HCT116 (cell line): Measurements from ENCODE around the gene RERG. TPM values are rescaled to one million over a fixed set of nuclear protein-coding genes. Genes with fewer than 3 reads are reported as not detected.

ENCODE experiments used
- ATAC-seq: fragments of 200-7000 bp; cut with Tn5 transposase; 2 replicates; pipeline ENCODE4 v1.9.1; 2020; ENCODE audit warnings: mild to moderate bottlenecking, moderate library complexity
- BruUV-seq: library from RNA; stranded (reverse); fragments of 400-500 nt; replicated peaks from 2 replicates; lab custom pipeline; 2021; lab: Mats Ljungman, UMichigan
- CTCF ChIA-PET: fragments of 300-600 bp; sonication (Branson Sonifier 250); formaldehyde crosslinking; loops from one replicate; lab custom pipeline; 2021; ENCODE audit warnings: antibody characterized with exemption; lab: Charles Lee
- POLR2A ChIA-PET: fragments of 300-600, 350-600 bp; sonication (Branson Sonifier 250); formaldehyde crosslinking; loops from one replicate; lab custom pipeline; 2021; ENCODE audit warnings: antibody characterized with exemption; lab: Charles Lee
- RAD21 ChIA-PET, 2 experiments: fragments of 300-600 bp; sonication (Branson Sonifier 250); formaldehyde crosslinking; loops; one replicate each; lab custom pipeline; 2023; ENCODE audit warnings: low total read pairs in 2 of 2; ENCODE audit not compliant: uncharacterized antibody in 2 of 2, unreplicated experiment in 2 of 2, low non-redundant PET in 1 of 2; lab: Charles Lee
- DNase-seq: peaks from one replicate; pipeline ENCODE4 v3.0.0-alpha.2; 2010; ENCODE audit warnings: low read depth, low spot score
- H2AFZ ChIP-seq: fragments of 200-600 bp; shearing (Covaris generic), sonication (generic); 2 replicates; pipeline ENCODE4 v1.6.1; 2017; ENCODE audit warnings: low read depth, mixed run types, mixed read lengths, antibody characterized with exemption, low read length; ENCODE audit not compliant: poor library complexity, severe bottlenecking
- H3K27ac ChIP-seq: 2 replicates; pipeline ENCODE4 v1.5.1; 2012; ENCODE audit warnings: low read depth, low read length
- H3K27me3 ChIP-seq: fragments of 200-600 bp; sonication (generic); 2 replicates; pipeline ENCODE4 v1.6.1; 2016; ENCODE audit warnings: mixed run types, low read length, mixed read lengths; ENCODE audit not compliant: insufficient read depth
- H3K36me3 ChIP-seq, 2 experiments: fragments of 200-500 bp in 1 of 2; fragments of 200-600 bp in 1 of 2; sonication (Bioruptor generic) in 1 of 2; sonication (generic) in 1 of 2; 2 replicates each; pipeline versions ENCODE4 v1.5.1 to v1.6.1; 2014 to 2016; ENCODE audit warnings: low read length in 2 of 2, inconsistent platforms in 1 of 2, mixed read lengths in 1 of 2, mixed run types in 1 of 2; ENCODE audit not compliant: insufficient read depth in 2 of 2, control insufficient read depth in 1 of 2
- H3K4me1 ChIP-seq, 2 experiments: fragments of 200-600 bp in 1 of 2; sonication (generic) in 1 of 2; 2 replicates each; pipeline versions ENCODE4 v1.5.1 to v1.6.1; 2012 to 2017; ENCODE audit warnings: low read length in 2 of 2, inconsistent platforms in 1 of 2, mild to moderate bottlenecking in 1 of 2, mixed read lengths in 1 of 2, mixed run types in 1 of 2, moderate library complexity in 1 of 2; ENCODE audit not compliant: insufficient read depth in 2 of 2, control insufficient read depth in 1 of 2
- H3K4me2 ChIP-seq: fragments of 200-600 bp; sonication (generic); 2 replicates; pipeline ENCODE4 v1.6.1; 2017; ENCODE audit warnings: mixed run types, low read length, mixed read lengths
- H3K4me3 ChIP-seq, 2 experiments: fragments of 200-600 bp in 1 of 2; sonication (generic) in 1 of 2; replicated peaks in 1 of 2; 2 replicates each; pipeline ENCODE4 v1.5.1; 2011 to 2016; ENCODE audit warnings: low read length in 2 of 2, control low read depth in 1 of 2, low read depth in 1 of 2, mild to moderate bottlenecking in 1 of 2, mixed read lengths in 1 of 2, mixed run types in 1 of 2
- H3K79me2 ChIP-seq: fragments of 200-600 bp; sonication (generic); 2 replicates; pipeline ENCODE4 v1.6.1; 2017; ENCODE audit warnings: mild to moderate bottlenecking, mixed run types, low read length, moderate library complexity, mixed read lengths; ENCODE audit not compliant: insufficient read depth
- H3K9ac ChIP-seq: fragments of 200-600 bp; sonication (generic); 2 replicates; pipeline ENCODE4 v1.6.1; 2016; ENCODE audit warnings: low read length, mixed read lengths
- H3K9me2 ChIP-seq: fragments of 200-600 bp; sonication (generic), shearing (Covaris generic); 2 replicates; pipeline ENCODE4 v1.6.1; 2017; ENCODE audit warnings: mixed run types, mild to moderate bottlenecking, moderate library complexity; ENCODE audit not compliant: insufficient read depth
- H3K9me3 ChIP-seq, 2 experiments: fragments of 200-500 bp in 1 of 2; fragments of 200-600 bp in 1 of 2; sonication (Bioruptor generic) in 1 of 2; sonication (generic) in 1 of 2; 2 replicates each; pipeline ENCODE4 v1.6.1; 2014 to 2017; ENCODE audit warnings: low read length in 2 of 2, mixed read lengths in 2 of 2, inconsistent platforms in 1 of 2, low read depth in 1 of 2, mild to moderate bottlenecking in 1 of 2, mixed run types in 1 of 2, moderate library complexity in 1 of 2; ENCODE audit not compliant: control insufficient read depth in 1 of 2, insufficient read depth in 1 of 2
- H4K20me1 ChIP-seq: fragments of 200-600 bp; sonication (generic), shearing (Covaris generic); 2 replicates; pipeline ENCODE4 v1.6.1; 2017; ENCODE audit warnings: mixed run types, mild to moderate bottlenecking, moderate library complexity; ENCODE audit not compliant: insufficient read depth
- ATF3 ChIP-seq: IDR thresholded peaks from 2 replicates; pipeline ENCODE4 v1.6.1; 2012
- CTCF ChIP-seq, 3 experiments: fragments of 200-600 bp in 1 of 3; sonication (generic) in 1 of 3; IDR thresholded peaks in 2 of 3; conservative IDR thresholded peaks in 1 of 3; 2 replicates each; pipeline ENCODE4 v1.5.1; 2012 to 2017; ENCODE audit warnings: low read depth in 2 of 3, low read length in 2 of 3, antibody characterized with exemption in 1 of 3, borderline replicate concordance in 1 of 3, control low read depth in 1 of 3, mild to moderate bottlenecking in 1 of 3, mixed read lengths in 1 of 3, mixed run types in 1 of 3, moderate library complexity in 1 of 3; ENCODE audit not compliant: insufficient read depth in 1 of 3
- EGR1 ChIP-seq: IDR thresholded peaks from 2 replicates; pipeline ENCODE4 v1.6.1; 2012; ENCODE audit warnings: low read depth
- FOSL1 ChIP-seq: IDR thresholded peaks from 2 replicates; pipeline ENCODE4 v1.6.1; 2012; ENCODE audit warnings: low read depth
- MAX ChIP-seq: IDR thresholded peaks from 2 replicates; pipeline ENCODE4 v1.6.1; 2012
- POLR2AphosphoS5 ChIP-seq: IDR thresholded peaks from 2 replicates; pipeline ENCODE4 v1.6.1; 2011; ENCODE audit warnings: mild to moderate bottlenecking, low read depth, low read length, moderate library complexity
- RAD21 ChIP-seq: IDR thresholded peaks from 2 replicates; pipeline ENCODE4 v1.6.1; 2012; ENCODE audit warnings: low read depth, mild to moderate bottlenecking
- SIN3A ChIP-seq: IDR thresholded peaks from 2 replicates; pipeline ENCODE4 v1.6.1; 2012; ENCODE audit warnings: low read depth
- SP1 ChIP-seq: IDR thresholded peaks from 2 replicates; pipeline ENCODE4 v1.6.1; 2012; ENCODE audit warnings: low read depth
- YY1 ChIP-seq: IDR thresholded peaks from 2 replicates; pipeline ENCODE4 v1.6.1; 2011; ENCODE audit warnings: low read length, low read depth, moderate library complexity, mild to moderate bottlenecking; ENCODE audit not compliant: insufficient replicate concordance; ENCODE audit errors: extremely low read depth
- ZBTB33 ChIP-seq: IDR thresholded peaks from 2 replicates; pipeline ENCODE4 v1.6.1; 2011; ENCODE audit warnings: mild to moderate bottlenecking, low read length, moderate library complexity; ENCODE audit not compliant: insufficient replicate concordance; ENCODE audit errors: extremely low read depth
- ZNF274 ChIP-seq: fragments of 200-500 bp; sonication (Bioruptor generic); IDR thresholded peaks from 2 replicates; pipeline ENCODE4 v1.6.1; 2014; ENCODE audit warnings: mild to moderate bottlenecking, low read depth, low read length, inconsistent platforms
- intact Hi-C: fragments of 100-400 bp; cut with micrococcal nuclease; formaldehyde crosslinking; loops from 2 replicates; pipeline ENCODE4 v1.10.0; 2022
- total RNA-seq: library from RNA; stranded (reverse); gene quantifications from one replicate; pipeline ENCODE4 v1.2.1, GENCODE V29; 2021; ENCODE audit not compliant: unreplicated experiment

RERG gene
- total RNA-seq, 1 experiment from 2014 or later: not detected

- Histone ChIP-seq H3K4me3 (no peak overlapping the region), H3K9me3 (no peaks in the 10 kb centered on the region), H3K79me2 (no peaks in the 10 kb centered on the region), H3K27ac (no peak overlapping the region), H3K9me2 (no peaks in the 10 kb centered on the region), H2AFZ (no peak overlapping the region), H3K27me3 (peaks cover 31% of the 10 kb centered on the region), H4K20me1 (no peaks in the 10 kb centered on the region), H3K36me3 (no peaks in the 10 kb centered on the region), H3K9ac (no peak overlapping the region), H3K4me1 (no peaks in the 10 kb centered on the region), H3K4me2 (no peak overlapping the region)
- BruUV-seq: no TSS peak
- ChIA-PET CTCF (no interaction called here), RAD21 (no interaction called here), POLR2A (no interaction called here)
- ATAC-seq (no peak), DNase-seq (no peak)
- intact Hi-C loops: no loop called here
- no peak for TF ChIP-seq RAD21
- TF ChIP-seq SP1: no peak
- TF ChIP-seq EGR1: no peak
- no peak for TF ChIP-seq ATF3
- no peak for TF ChIP-seq ZNF274
- TF ChIP-seq CTCF (IDR thresholded peaks at IDR 0.05 in 2 of 3, conservative IDR thresholded peaks at IDR 0.05 in 1 of 3; ENCODE audit: borderline replicate concordance in 1 of 3, insufficient read depth in 1 of 3, low read depth in 2 of 3, low read length in 2 of 3): no peak
- no peak for TF ChIP-seq SIN3A
- TF ChIP-seq POLR2AphosphoS5: no peak
- TF ChIP-seq YY1: no peak
- no peak for TF ChIP-seq ZBTB33
- TF ChIP-seq MAX: no peak
- TF ChIP-seq FOSL1: no peak
Measured at GRCh38 chr12:15122344-15122743, 98.9 kb downstream of the RERG start.
